ENCODE measurements around the gene METTL24. TPM values are rescaled to one million over a fixed set of nuclear protein-coding genes. Genes with fewer than 3 reads are reported as not detected.
"Not testable (repeated sequence)": the region's sequence is repeated elsewhere in the genome, so short reads cannot be mapped to it uniquely, and the experiment has no call there.

METTL24 gene
- total RNA-seq, 1 experiment from 2014 or later, result 2.6 TPM

DNA sequence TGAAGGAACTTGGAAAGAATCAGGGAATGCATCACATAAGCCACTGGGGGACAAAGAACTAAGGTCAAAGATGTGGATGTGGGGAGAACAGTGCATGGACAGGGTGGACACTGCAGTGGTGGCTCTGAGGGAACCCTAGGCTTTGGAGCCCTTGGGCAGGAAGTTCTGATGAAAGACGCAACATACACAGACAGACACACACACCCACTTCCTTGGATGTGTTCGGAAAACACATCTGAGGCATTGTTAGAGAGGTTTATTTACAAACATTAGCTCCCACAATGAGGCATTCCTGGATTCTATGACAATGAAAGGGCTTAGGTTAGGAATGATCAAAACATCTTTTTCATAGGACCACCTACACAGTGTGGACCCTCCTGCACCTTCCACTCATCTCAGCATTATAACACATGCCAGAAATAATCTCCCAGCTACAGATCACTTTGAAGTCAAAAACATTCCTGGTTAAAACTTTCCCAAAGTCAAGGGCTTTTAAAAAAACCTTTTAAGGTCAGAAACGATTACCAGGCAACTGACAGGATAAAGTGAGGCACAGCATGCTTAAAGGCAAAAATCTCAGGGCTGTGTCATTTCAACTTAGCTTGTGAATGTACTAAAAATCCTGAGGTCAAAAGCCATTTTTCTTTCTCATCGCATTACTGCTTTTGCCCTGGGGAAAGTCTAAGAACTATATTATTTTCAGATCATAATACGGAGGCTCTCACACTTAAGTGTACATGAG lies 6.4 kb upstream of the METTL24 start:
- in situ Hi-C loops (cut with HindIII; ENCODE audit: low sequenced_read_pairs), result no loop called here
- no peak for DNase-seq (ENCODE audit: low spot score)

DNA sequence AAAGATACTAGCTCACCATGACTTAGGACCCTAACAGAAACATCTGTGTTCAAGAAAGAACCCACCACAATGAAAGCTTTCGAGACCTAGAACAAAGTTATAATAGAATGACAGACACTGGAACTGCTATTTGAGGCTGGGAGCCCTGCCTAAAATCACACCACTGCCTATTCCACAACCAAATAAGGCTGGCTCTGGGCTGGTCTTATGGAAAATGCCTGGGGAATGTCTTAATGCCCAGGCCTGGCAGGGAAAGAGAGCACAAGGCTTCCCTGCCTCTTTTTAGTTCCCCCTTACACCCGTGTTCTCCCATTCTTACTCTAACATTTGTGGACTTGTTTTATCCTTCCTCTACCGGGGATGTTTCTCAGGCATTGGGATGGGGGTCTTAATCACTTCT lies 5.6 kb upstream of the METTL24 start:
- no peak for DNase-seq (ENCODE audit: low spot score)
- in situ Hi-C loops (cut with HindIII; ENCODE audit: low sequenced_read_pairs), result no loop called here

DNA sequence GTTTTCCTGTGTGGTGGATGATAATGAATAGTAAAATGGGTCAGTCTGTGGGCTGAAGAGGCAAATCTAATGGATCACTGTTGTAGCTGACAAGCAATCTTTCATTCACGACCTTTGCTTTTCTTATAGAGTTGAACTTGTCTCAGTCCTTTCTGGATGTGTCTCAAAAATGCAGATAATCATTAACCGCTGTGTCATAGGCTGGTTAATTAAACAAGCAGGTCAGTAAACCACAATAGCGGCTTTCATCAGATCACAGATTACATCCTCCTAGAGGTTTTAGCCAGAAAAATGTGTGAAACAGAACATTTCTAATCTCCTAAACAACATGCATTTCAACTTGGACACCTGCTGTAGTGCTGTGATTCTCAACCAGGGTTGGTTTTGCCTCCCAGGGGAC lies 2.5 kb upstream of the METTL24 start:
- in situ Hi-C loops (cut with HindIII; ENCODE audit: low sequenced_read_pairs), result no loop called here
- DNase-seq (ENCODE audit: low spot score), result no peak

DNA sequence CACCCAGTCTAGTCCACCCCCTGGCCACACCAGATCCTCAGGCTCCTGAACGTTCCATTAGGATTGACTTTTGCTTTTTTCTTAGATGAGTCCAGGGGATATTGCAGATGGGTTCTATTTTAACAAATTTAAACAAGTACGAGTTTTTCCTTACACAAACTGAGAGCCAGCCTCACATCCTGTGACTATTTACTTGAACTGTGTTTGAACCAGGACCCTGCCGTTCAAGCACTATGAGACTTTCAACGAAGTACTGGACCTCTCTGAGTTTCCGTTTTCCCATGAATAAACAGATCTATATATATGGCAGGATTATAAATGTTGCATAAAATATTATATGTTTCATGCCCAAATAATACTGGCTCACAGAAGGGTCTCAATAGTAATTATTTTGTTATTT lies 1.4 kb upstream of the METTL24 start:
- in situ Hi-C loops (cut with HindIII; ENCODE audit: low sequenced_read_pairs), result no loop called here
- no peak for DNase-seq (ENCODE audit: low spot score)

DNA sequence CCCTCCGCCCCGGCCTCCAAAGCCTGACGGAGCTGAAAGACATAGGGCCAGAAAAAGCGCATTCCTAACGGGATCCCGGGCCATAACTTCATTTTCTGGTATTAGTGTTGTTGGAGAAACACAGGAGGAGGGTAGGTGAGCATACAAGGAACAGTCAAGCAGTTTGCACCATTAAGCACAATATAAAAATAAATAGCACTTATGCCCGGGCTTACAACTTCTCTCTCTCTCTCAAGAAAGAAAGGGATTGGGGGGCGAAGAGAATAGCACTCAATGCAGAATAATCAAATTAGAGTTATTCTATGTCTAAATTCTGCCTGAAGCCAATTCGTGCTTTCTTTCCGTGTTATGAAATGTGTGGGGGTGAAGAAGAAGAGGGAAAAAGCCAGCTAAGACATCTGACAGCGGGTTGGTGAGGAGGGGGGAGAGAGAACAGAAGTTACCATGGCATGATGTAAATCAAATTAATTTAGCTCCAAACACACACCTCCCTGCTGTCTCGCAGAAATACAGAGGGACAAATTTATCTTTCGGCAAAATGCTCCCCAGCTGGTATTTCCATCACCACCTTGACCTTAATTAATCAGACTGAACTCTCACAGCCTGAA lies 508 bp upstream of the METTL24 start:
- DNase-seq (ENCODE audit: low spot score), result peak; percentile 56
- in situ Hi-C loops (cut with HindIII; ENCODE audit: low sequenced_read_pairs), result no loop called here

DNA sequence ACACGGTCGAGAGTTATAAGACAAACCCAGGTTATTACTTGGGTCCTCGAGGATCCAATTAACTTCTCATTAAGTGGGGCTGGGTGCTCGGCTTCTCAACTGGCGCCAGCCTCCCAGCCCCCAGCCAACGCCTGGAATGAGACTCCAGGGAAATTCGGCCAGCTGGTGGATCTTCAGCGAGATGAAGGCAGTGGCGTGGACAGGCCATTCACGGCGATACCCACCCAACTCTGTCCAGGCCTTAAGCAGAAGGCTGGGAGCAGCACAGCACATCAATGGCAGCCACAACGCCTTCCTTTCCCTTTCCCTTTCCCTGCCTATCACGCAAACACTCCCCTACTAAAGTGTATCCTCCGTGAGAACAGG lies 868 bp downstream of the METTL24 start:
- DNase-seq (ENCODE audit: low spot score), result peak; percentile 51
- in situ Hi-C loops (cut with HindIII; ENCODE audit: low sequenced_read_pairs), result no loop called here

DNA sequence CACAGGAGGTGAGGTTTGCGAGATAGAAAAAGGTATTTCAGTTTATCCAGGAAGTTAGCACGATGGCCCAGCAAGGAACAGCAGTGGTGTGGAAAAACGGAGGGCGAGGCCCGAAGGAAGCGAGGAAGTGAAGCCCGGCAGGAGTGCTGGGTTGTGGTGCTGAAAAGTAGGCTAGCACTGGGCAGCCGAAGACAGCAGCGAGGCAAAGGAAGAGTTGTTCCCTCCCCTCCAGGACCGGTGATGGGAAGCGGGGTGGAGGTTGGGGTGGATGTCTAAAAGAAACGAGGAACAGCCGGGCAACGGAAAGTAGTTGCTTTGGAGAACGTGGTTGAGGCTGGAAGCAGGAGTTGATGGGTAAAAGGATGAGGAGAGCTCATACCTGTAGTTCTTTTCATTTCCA lies 1.4 kb downstream of the METTL24 start:
- DNase-seq (ENCODE audit: low spot score), result no peak
- in situ Hi-C loops (cut with HindIII; ENCODE audit: low sequenced_read_pairs), result no loop called here

DNA sequence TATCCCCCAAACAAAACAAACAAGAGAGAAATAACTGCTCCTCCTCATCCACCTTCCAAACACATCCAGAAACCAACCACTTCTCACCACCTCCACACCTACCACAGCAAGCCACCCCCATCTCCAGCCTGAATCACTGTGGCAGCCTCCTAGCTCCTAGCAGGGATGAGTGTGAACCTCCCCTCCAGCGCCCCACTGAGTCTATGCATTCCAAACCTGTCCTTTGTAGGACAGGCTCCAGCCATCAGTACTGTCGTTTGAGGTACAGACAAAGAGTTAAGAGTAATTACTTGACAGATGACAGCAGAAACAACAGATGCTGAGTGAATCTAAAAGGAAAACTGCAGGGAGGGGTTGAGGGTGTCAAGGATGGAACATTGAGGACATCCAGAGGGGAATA lies 2.4 kb downstream of the METTL24 start:
- in situ Hi-C loops (cut with HindIII; ENCODE audit: low sequenced_read_pairs), result no loop called here
- DNase-seq (ENCODE audit: low spot score), result peak; percentile 34

DNA sequence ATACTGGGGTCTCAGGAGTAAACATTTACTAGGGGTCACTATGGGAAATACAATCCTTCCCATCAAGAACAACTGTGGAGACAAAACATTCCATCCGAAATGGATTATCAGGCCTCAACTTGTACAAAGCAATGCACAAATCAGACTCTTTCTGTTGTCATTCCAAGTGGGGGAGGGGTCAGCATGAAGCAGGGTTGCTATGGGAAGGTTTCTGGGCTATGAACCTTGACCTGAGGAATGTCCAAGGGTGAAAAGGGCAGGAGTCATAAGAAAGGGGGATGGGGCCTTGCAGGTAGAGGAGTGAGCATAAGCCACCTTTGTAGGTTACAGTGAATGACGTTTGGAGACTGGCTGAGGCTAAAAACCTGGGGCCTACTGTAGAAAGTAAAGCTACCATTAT lies 3.1 kb downstream of the METTL24 start:
- in situ Hi-C loops (cut with HindIII; ENCODE audit: low sequenced_read_pairs), result no loop called here
- peak; percentile 17 for DNase-seq (ENCODE audit: low spot score)

DNA sequence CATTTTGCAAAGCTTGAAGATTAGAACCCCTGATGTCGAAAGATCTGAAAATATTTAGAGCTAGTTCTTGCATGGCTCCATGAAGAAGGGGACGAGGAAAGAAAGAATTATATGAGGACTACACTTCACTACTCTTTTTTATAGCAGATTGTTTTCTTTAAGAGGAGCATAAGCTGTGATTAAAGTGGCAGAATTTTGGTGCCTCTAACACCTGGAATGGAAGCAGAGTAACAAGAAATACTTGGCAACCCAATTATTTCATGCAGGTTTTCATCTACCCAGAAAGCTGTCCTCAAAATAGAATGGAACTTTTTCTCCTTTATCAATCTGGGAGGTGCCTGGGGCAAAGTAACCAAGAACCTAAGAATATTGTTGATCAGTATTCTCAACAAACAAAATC lies 4.0 kb downstream of the METTL24 start:
- DNase-seq (ENCODE audit: low spot score), result peak; percentile 20
- in situ Hi-C loops (cut with HindIII; ENCODE audit: low sequenced_read_pairs), result no loop called here

DNA sequence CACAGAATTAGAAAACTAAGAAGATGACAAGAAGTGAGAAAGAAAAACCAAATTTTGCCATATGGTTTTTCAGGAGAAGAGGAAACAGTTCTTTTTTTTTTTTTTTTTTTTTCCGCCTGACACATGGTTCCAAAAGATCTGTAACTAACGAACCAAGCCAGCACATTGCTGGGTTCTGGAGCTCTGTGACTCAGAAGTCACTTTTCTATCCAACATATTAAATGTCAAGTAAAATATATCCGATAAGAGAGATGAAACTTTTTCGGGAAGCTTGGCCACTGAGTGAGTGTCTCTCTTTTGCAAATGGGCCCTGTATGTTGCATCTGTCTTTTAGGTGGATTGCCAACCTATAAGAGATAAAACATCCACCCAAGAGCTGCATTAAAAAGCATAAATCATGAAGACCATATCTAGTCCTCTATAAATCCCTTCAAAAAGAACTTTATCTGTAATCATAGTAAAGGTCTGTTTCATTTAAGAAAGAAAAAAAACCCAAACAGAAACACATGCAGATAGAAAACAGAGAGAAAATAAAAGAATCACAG lies 4.6 kb downstream of the METTL24 start:
- in situ Hi-C loops (cut with HindIII; ENCODE audit: low sequenced_read_pairs), result no loop called here

DNA sequence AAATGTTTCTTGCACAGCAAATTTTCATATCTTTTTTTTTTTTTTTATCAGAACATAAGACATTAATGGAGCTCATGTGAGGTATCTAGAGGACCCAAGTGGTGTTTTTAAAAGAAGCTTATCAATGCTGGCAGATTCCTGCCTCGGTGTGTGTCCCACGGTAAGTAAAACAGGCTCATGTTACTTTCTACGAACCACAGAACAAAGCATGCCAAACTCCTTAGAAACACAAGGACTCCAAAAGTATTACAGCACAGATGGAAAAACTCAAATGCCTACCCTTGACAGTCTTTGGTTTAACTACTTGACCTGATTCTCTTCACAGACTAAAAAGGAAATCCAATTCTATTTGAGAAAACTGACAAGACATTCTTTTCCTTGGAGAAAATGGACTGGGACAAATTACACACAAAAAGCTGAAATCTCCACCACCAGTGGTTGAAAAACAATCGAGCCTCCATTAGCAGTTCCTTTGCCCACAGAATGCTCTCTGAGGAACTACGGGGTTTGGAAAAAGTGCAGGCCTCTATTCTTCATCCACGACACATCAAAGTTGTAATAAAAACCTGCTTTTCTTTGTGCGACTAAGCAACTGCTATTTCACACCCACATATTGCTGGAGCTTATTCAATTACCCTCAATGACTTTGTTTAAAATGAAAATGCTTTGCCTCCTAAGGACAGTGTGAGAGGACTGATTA lies 5.4 kb downstream of the METTL24 start:
- peak; percentile 24 for DNase-seq (ENCODE audit: low spot score)
- in situ Hi-C loops (cut with HindIII; ENCODE audit: low sequenced_read_pairs), result no loop called here

More for the DNA sequence above, 4.6 kb downstream of the METTL24 start:
- no peak for DNase-seq (ENCODE audit: low spot score)

DNA sequence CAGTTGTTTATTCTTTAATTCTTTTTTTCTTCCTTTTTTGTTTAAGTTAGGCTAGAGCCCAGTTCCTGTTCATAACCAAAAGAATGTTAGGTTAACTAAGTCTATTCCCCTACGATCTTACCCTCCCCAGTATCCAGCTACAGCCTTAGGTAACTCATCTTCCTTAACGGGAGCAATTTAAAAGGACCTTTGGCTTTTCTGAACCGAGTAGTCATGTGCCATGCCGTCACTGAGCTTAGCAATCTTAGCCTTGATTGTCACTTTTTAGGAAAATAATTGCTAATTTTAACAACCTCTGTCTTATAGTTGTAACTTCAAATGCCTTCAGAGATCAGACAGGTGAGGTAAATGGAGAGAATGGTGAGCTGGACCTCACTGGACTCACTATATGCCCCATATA lies 6.2 kb downstream of the METTL24 start:
- in situ Hi-C loops (cut with HindIII; ENCODE audit: low sequenced_read_pairs), result no loop called here
- DNase-seq (ENCODE audit: low spot score), result no peak

DNA sequence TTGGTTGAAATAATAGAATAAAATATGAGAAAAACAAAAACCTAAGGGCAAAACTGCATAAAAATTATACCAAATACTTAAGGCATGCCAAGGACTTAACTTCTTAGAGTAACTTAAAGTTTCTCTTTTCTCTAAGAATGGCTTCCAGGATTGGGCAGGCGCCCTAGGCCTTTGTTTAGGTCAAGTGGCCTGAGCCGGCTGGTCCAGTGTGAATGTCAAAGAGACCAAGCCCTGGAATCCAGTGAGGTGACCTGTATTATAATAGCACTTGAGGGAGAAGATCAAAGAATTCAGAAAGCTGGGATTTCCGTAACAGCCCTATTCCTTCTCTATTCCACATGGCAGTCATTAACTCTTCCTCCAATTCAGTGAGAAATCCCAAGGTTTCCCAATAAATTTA lies 6.6 kb downstream of the METTL24 start:
- in situ Hi-C loops (cut with HindIII; ENCODE audit: low sequenced_read_pairs), result no loop called here
- DNase-seq (ENCODE audit: low spot score), result no peak

DNA sequence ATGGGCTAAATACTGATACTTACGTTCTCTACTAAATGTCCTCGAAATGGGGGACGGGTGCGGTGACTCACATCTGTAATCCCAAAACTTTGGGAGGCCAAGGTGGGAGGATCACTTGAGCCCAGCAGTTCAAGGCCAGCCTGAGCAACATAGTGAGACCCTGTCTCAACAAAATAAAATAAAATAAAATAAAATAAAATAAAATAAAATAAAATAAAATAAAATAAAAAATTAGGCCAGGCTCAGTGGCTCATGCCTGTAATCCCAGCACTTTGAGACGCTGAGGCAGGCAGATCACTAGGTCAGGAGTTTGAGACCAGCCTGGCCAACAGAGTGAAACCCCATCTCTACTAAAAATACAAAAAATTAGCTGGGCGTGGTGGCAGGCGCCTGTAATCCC lies 7.6 kb downstream of the METTL24 start:
- DNase-seq (ENCODE audit: low spot score); in situ Hi-C loops (cut with HindIII; ENCODE audit: low sequenced_read_pairs): not testable (repeated sequence)

DNA sequence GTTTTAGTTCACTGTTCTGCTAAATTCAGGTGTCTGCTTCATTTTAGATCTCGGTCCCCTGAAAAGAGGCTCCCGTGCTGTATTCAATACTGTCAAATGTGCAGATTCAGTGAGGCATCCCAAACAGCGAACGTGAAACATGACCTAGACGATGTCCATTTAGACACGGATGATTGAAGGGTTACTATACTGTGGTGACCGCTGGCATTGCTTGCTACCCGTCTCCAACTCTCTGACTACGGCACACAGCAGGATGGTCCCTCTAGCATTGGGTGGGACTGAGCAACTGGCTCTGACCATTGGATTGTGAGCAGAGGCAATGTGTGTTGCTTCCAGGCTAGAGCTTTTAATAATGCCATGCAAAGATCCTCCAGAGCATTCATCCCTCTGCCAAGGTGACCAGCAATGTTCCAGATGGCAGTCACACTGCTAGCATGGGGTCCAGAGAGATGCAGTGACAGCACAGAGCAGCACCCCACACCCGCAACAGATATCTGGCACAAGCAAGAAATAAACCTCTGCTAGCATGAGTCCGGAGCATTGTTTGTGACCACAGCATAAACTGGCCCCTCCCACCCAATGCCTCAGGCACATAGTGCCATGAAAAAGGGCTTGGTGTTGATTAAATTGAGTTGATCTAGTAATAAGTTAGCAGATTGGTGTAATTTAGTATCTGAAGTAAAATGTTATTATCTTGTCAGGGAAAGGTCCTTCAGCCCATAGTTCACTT lies 9.0 kb downstream of the METTL24 start:
- in situ Hi-C loops (cut with HindIII; ENCODE audit: low sequenced_read_pairs), result no loop called here
- peak; percentile 78 for DNase-seq (ENCODE audit: low spot score)

DNA sequence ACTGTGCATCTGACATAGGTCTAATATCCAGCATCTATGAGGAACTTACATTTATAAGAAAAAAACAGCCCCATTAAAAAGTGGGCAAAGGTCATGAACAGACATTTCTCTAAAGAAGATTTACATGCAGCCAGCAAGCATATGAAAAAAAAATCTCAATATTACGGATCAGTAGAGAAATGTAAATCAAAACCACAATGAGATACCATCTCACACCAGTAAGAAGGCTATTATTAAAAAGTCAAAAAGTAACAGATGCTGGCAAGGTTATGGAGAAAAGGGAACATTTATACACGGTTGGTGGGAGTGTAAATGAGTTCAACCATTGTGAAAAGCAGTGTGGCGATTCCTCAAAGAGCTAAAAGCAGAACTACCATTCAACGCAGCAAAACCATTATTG lies 13.1 kb downstream of the METTL24 start:
- DNase-seq (ENCODE audit: low spot score), result no peak
- in situ Hi-C loops (cut with HindIII; ENCODE audit: low sequenced_read_pairs), result no loop called here

DNA sequence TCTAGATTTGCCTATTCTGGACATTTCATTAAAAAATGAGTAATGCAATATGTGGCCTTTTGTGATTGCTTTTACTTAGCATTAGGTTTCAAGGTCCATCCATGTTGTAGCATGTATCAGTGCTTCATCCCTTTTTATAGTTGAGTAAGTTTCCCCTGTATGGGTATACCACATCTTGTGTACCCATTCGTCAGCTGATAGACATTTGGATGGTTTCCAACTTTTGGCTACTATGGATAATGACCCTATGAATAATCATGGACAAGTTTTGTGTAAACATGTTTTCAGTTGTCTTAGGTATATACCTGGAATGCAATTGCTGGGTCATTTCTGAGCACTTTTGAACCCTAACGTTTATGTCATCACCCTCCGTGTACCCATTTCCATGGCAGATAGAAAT lies 15.4 kb downstream of the METTL24 start:
- in situ Hi-C loops (cut with HindIII; ENCODE audit: low sequenced_read_pairs), result no loop called here
- DNase-seq (ENCODE audit: low spot score), result no peak

DNA sequence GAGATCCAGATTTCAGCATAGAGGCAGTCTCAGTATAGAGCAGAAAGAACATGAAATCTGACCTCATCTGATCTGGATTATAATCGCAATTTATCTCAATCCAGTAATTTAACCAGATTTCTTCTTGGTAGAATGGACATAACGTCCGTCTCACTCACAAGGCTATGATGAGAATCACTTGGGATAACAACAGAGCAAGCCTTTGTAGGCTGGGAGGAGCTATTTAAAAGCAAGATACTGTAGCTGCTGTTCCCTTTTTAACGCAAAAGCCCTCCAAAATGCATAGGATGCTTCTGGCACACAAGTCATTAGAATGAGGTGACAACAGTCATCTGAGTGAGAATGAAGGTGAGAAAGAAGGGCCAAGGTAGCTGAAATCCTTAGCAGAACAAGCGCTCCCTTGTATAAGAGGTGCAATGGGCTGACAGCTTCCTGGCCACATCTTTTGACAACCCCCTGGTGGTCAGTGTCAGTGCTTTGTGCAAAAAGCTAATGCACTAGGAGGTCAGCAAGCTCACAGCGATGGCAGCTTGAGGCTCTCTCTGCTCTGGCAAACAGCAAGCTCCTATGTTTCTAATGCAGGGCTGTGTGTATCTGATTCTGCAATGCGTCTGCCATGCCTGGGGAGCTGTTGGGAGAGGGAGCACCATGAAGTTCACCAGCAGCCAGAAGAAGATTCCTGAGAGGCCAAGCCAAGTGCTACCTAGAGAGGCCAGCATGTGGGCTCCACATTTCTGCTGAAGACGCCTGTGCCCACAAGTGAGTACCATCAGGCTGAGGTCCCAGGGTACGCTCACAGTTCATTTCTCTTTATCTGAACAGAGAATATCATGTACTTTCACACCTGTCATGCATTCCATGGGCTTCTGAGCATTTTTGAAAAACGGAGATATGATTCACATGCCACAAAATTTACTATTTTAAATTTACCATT lies 16.2 kb downstream of the METTL24 start:
- in situ Hi-C loops (cut with HindIII; ENCODE audit: low sequenced_read_pairs), result no loop called here
- DNase-seq (ENCODE audit: low spot score), result peak; percentile 87

Data from G401 (cell line).